GM12878 (cell line): ENCODE measurements around the gene ZGLP1. TPM values are rescaled to one million over a fixed set of nuclear protein-coding genes. Genes with fewer than 3 reads are reported as not detected.

Experiments used
- ATAC-seq: fragments of 200-7000 bp; cut with Tn5 transposase; 3 replicates; pipeline ENCODE4 v1.9.1; 2020; ENCODE audit warnings: mild to moderate bottlenecking, moderate library complexity
- BruUV-seq: library from RNA; stranded (reverse); fragments of 400-500 nt; replicated peaks from 2 replicates; lab custom pipeline; 2021; lab: Mats Ljungman, UMichigan
- CTCF ChIA-PET: fragments of 300-600 bp; sonication (Branson Sonifier 250); formaldehyde crosslinking; extraction: SDS; loops from one replicate; lab custom pipeline; 2021; ENCODE audit warnings: inconsistent platforms; lab: Yijun Ruan, JAX
- POLR2A ChIA-PET: fragments of 350-600 bp; formaldehyde crosslinking; extraction: SDS; loops from one replicate; lab custom pipeline; 2021; ENCODE audit warnings: inconsistent platforms; lab: Charles Lee
- RAD21 ChIA-PET: fragments of 300-600 bp; sonication (Branson Sonifier 250); formaldehyde crosslinking; loops from one replicate; lab custom pipeline; 2023; ENCODE audit warnings: antibody characterized with exemption; ENCODE audit not compliant: unreplicated experiment; lab: Charles Lee
- SMC1A ChIA-PET: fragments of 300-600 bp; sonication (Branson Sonifier 250); formaldehyde crosslinking; loops from one replicate; lab custom pipeline; 2023; ENCODE audit not compliant: unreplicated experiment, uncharacterized antibody; lab: Charles Lee
- DNase-seq: peaks from one replicate; pipeline ENCODE4 v3.0.0-alpha.2; 2011; ENCODE audit warnings: low read depth, low spot score
- FAIRE-seq: peaks from 3 replicates; lab custom pipeline; 2011; peaks lifted over from hg19 to GRCh38; lab: Jason Lieb, UNC
- H2AFZ ChIP-seq: 2 replicates; pipeline ENCODE4 v1.6.0; 2011; ENCODE audit warnings: low read depth, low read length, control low read depth; ENCODE audit not compliant: control insufficient read depth
- H3K27ac ChIP-seq: 2 replicates; pipeline ENCODE4 v1.5.1; 2011; ENCODE audit warnings: control low read depth; ENCODE audit not compliant: control insufficient read depth, insufficient read depth
- H3K27me3 ChIP-seq, 2 experiments: replicated peaks in 1 of 2; 2 replicates each; pipeline versions ENCODE4 v1.6.0 to v1.6.1; 2011; ENCODE audit warnings: low read length in 1 of 2; ENCODE audit not compliant: control insufficient read depth in 2 of 2, insufficient read depth in 2 of 2
- H3K36me3 ChIP-seq, 2 experiments: 2 replicates each; pipeline ENCODE4 v1.5.1; 2011; ENCODE audit warnings: low read length in 1 of 2; ENCODE audit not compliant: control insufficient read depth in 2 of 2, insufficient read depth in 2 of 2
- H3K4me1 ChIP-seq: 2 replicates; pipeline ENCODE4 v1.6.1; 2011; ENCODE audit warnings: mild to moderate bottlenecking, low read length, moderate library complexity, mixed read lengths; ENCODE audit not compliant: control insufficient read depth, insufficient read depth
- H3K4me2 ChIP-seq: 2 replicates; pipeline ENCODE4 v1.6.0; 2011; ENCODE audit warnings: control low read depth; ENCODE audit not compliant: control insufficient read depth, insufficient read depth
- H3K4me3 ChIP-seq: fragments of 200-600 bp; sonication (generic); 2 replicates; pipeline ENCODE4 v1.5.1; 2016
- H3K79me2 ChIP-seq: 2 replicates; pipeline ENCODE4 v1.6.0; 2011; ENCODE audit warnings: low read length; ENCODE audit not compliant: control insufficient read depth, insufficient read depth
- H3K9ac ChIP-seq: 2 replicates; pipeline ENCODE4 v1.8.0; 2011; ENCODE audit warnings: low read length, control low read depth, mixed read lengths; ENCODE audit not compliant: control insufficient read depth, insufficient read depth
- H3K9me3 ChIP-seq: replicated peaks from 3 replicates; pipeline ENCODE4 v1.5.1; 2011; ENCODE audit warnings: mild to moderate bottlenecking, low read length; ENCODE audit not compliant: control insufficient read depth, insufficient read depth
- H4K20me1 ChIP-seq: 2 replicates; pipeline ENCODE4 v1.6.0; 2011; ENCODE audit not compliant: control insufficient read depth, insufficient read depth
- BACH1 ChIP-seq: fragments of 450-650 bp; IDR thresholded peaks from 2 replicates; pipeline ENCODE4 v1.6.1; 2017; ENCODE audit warnings: mild to moderate bottlenecking, borderline replicate concordance
- ETV6 ChIP-seq, 2 experiments: fragments of 450-650 bp in 1 of 2; IDR thresholded peaks in 1 of 2; conservative IDR thresholded peaks in 1 of 2; 2 replicates each; pipeline ENCODE4 v1.6.1; 2014; ENCODE audit warnings: antibody characterized with exemption in 1 of 2, borderline replicate concordance in 1 of 2, low read depth in 1 of 2, mild to moderate bottlenecking in 1 of 2, moderate library complexity in 1 of 2
- EZH2 ChIP-seq: IDR thresholded peaks from 2 replicates; pipeline ENCODE4 v1.6.1; 2012; ENCODE audit warnings: low read depth, mild to moderate bottlenecking, control low read depth, inconsistent platforms, low read length, borderline replicate concordance; ENCODE audit not compliant: control insufficient read depth
- MTA2 ChIP-seq: fragments of 450-650 bp; IDR thresholded peaks from 2 replicates; pipeline ENCODE4 v1.6.1; 2016; ENCODE audit warnings: low read depth, mild to moderate bottlenecking, moderate library complexity
- MYB ChIP-seq: fragments of 150-350 bp; IDR thresholded peaks from 2 replicates; pipeline ENCODE4 v1.6.1; 2014; ENCODE audit warnings: mild to moderate bottlenecking, low read depth, low read length, borderline replicate concordance
- NRF1 ChIP-seq: conservative IDR thresholded peaks from 2 replicates; pipeline ENCODE4 v1.6.1; 2011; ENCODE audit warnings: mild to moderate bottlenecking, low read depth, low read length, improper control_type of control experiment
- POU2F2 ChIP-seq: IDR thresholded peaks from 3 replicates; pipeline ENCODE4 v1.6.1; 2011; ENCODE audit warnings: low read depth, mild to moderate bottlenecking, low read length, borderline replicate concordance
- RFX5 ChIP-seq: IDR thresholded peaks from 2 replicates; pipeline ENCODE4 v1.6.1; 2011; ENCODE audit warnings: low read depth, low read length, improper control_type of control experiment
- SREBF1 ChIP-seq: IDR thresholded peaks from 2 replicates; pipeline ENCODE4 v1.6.1; 2012; ENCODE audit warnings: mild to moderate bottlenecking, low read length
- STAT1 ChIP-seq: fragments of 450-650 bp; conservative IDR thresholded peaks from 2 replicates; pipeline ENCODE4 v1.6.1; 2014; ENCODE audit warnings: antibody characterized with exemption, mild to moderate bottlenecking
- ZBED1 ChIP-seq: IDR thresholded peaks from 2 replicates; pipeline ENCODE4 v1.6.1; 2016; ENCODE audit warnings: borderline replicate concordance
- ZNF622 ChIP-seq: fragments of 450-650 bp; IDR thresholded peaks from 2 replicates; pipeline ENCODE4 v1.6.1; 2017; ENCODE audit warnings: mild to moderate bottlenecking, inconsistent platforms
- WGBS: methylation state at CpG from one replicate; pipeline ENCODE4 v1.1.6; 2016; ENCODE audit warnings: low lambda C conversion rate; ENCODE audit not compliant: insufficient replicate concordance, insufficient coverage; ENCODE audit errors: missing lambda C conversion rate; 5-methylcytosine and 5-hydroxymethylcytosine counted together
- in situ Hi-C: fragments of 300-500 bp; cut with MboI; formaldehyde crosslinking; loops from 9 replicates; pipeline ENCODE4 v1.14.3; 2018; ENCODE audit warnings: mixed read lengths
- intact Hi-C: fragments of 100-400 bp; cut with micrococcal nuclease; formaldehyde crosslinking; loops from one replicate; pipeline ENCODE4 v1.14.2; 2022; ENCODE audit not compliant: unreplicated experiment
- polyA plus RNA-seq, 11 experiments: library from polyadenylated mRNA; depleted of rRNA in 4 of 11; unstranded in 6 of 11; stranded (reverse) in 5 of 11; fragments of >200 nt; fragmentation: Nextera tagmentation in 4 of 11; fragmentation: Illumina TruSeq in 1 of 11; extraction: Ambion mirVana in 4 of 11; extraction: Trizol in 1 of 11; gene quantifications; 1 replicate in 1 of 11; 2 replicates in 10 of 11; pipeline versions ENCODE4 v1.2.1 to v1.2.3, GENCODE V29; 2011 to 2016; ENCODE audit warnings: inconsistent platforms in 2 of 11, missing spikeins in 2 of 11, low read depth in 1 of 11
- total RNA-seq, 4 experiments: library from RNA; depleted of rRNA in 3 of 4; stranded (reverse); fragments of >200 nt in 3 of 4; fragmentation: Illumina TruSeq in 1 of 4; extraction: Trizol in 1 of 4; gene quantifications; 2 replicates each; pipeline versions ENCODE4 v1.2.1 to v1.2.3, GENCODE V29; 2013 to 2021
- TF ChIP-seq, protein P1 (sequence below): fragments of 450-650 bp; IDR thresholded peaks from 2 replicates; pipeline ENCODE4 v1.6.1; 2016; ENCODE audit warnings: mild to moderate bottlenecking, moderate library complexity, borderline replicate concordance
- TF ChIP-seq, protein P2 (sequence below): fragments of 450-650 bp; IDR thresholded peaks from 2 replicates; pipeline ENCODE4 v1.6.1; 2018; ENCODE audit warnings: borderline replicate concordance, mild to moderate bottlenecking; ENCODE audit not compliant: partially characterized antibody

Gene ZGLP1
- total and polyA plus RNA-seq, 10 of the 15 experiments (the other 5 are each of a cell fraction or from before 2014, with no cell fraction given), result 0.29 to 5.6 (median 1.3) TPM

DNA sequence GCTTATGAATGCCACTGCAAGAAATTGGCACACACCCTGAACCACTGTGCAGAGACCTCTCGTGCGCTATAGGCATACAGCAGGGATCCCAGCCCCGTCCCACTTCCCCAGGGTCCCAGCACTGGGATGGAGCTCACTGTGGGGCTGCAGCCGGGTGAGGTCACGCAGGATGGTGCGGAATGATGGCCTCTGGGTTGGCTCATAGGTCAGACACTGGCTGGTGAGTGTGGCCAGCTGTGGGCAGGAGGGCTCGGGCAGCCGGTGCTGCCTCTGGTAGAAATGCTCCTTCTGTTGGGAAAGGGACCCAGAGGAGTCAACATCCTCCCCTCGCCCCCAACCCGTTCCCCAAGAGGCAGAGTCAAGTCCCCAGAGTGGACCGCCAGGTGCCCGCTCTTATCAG is 46.8 kb upstream of the ZGLP1 start:
- ChIA-PET CTCF (no interaction called here), RAD21 (no interaction called here), SMC1A (no interaction called here), POLR2A (no interaction called here)
- DNase-seq (no peak), FAIRE-seq (no peak), ATAC-seq (no peak)
- intact Hi-C loops, result no loop called here
- Histone ChIP-seq H3K9me3 (no peaks in the 10 kb centered on the region; the same call in 2 of the 3 replicates), H3K4me2 (no peak overlapping the region), H3K9ac (no peak overlapping the region), H3K27me3 (no peaks in the 10 kb centered on the region), H2AFZ (no peak overlapping the region), H3K36me3 (peaks cover 18 to 40% of the 10 kb centered on the region in 2 experiments; a peak in 3 of 4 replicates), H3K4me1 (no peaks in the 10 kb centered on the region), H3K79me2 (no peaks in the 10 kb centered on the region), H3K4me3 (no peak overlapping the region)
- 98% methylated on average over 11 of the region's 12 CpGs for WGBS
- BruUV-seq, result no TSS peak
- in situ Hi-C loops, result no loop called here
- TF ChIP-seq POU2F2, result no peak
- no peak for TF ChIP-seq MTA2
- no peak for TF ChIP-seq STAT1
- no peak for TF ChIP-seq ZBED1
- TF ChIP-seq RFX5, result no peak
- TF ChIP-seq, protein P1, sequence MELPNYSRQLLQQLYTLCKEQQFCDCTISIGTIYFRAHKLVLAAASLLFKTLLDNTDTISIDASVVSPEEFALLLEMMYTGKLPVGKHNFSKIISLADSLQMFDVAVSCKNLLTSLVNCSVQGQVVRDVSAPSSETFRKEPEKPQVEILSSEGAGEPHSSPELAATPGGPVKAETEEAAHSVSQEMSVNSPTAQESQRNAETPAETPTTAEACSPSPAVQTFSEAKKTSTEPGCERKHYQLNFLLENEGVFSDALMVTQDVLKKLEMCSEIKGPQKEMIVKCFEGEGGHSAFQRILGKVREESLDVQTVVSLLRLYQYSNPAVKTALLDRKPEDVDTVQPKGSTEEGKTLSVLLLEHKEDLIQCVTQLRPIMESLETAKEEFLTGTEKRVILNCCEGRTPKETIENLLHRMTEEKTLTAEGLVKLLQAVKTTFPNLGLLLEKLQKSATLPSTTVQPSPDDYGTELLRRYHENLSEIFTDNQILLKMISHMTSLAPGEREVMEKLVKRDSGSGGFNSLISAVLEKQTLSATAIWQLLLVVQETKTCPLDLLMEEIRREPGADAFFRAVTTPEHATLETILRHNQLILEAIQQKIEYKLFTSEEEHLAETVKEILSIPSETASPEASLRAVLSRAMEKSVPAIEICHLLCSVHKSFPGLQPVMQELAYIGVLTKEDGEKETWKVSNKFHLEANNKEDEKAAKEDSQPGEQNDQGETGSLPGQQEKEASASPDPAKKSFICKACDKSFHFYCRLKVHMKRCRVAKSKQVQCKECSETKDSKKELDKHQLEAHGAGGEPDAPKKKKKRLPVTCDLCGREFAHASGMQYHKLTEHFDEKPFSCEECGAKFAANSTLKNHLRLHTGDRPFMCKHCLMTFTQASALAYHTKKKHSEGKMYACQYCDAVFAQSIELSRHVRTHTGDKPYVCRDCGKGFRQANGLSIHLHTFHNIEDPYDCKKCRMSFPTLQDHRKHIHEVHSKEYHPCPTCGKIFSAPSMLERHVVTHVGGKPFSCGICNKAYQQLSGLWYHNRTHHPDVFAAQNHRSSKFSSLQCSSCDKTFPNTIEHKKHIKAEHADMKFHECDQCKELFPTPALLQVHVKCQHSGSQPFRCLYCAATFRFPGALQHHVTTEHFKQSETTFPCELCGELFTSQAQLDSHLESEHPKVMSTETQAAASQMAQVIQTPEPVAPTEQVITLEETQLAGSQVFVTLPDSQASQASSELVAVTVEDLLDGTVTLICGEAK, result no peak
- no peak for TF ChIP-seq SREBF1
- TF ChIP-seq EZH2, result no peak
- no peak for TF ChIP-seq MYB
- TF ChIP-seq ETV6 (conservative IDR thresholded peaks at IDR 0.05 in 1 of 2, IDR thresholded peaks at IDR 0.05 in 1 of 2; ENCODE audit: borderline replicate concordance in 1 of 2, low read depth in 1 of 2), result no peak
- TF ChIP-seq ZNF622, result no peak
- TF ChIP-seq, protein P2, sequence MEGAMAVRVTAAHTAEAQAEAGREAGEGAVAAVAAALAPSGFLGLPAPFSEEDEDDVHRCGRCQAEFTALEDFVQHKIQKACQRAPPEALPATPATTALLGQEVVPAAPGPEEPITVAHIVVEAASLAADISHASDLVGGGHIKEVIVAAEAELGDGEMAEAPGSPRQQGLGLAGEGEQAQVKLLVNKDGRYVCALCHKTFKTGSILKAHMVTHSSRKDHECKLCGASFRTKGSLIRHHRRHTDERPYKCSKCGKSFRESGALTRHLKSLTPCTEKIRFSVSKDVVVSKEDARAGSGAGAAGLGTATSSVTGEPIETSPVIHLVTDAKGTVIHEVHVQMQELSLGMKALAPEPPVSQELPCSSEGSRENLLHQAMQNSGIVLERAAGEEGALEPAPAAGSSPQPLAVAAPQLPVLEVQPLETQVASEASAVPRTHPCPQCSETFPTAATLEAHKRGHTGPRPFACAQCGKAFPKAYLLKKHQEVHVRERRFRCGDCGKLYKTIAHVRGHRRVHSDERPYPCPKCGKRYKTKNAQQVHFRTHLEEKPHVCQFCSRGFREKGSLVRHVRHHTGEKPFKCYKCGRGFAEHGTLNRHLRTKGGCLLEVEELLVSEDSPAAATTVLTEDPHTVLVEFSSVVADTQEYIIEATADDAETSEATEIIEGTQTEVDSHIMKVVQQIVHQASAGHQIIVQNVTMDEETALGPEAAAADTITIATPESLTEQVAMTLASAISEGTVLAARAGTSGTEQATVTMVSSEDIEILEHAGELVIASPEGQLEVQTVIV, result no peak
- no peak for TF ChIP-seq NRF1
- no peak for TF ChIP-seq BACH1
- TF ChIP-seq, all 136 proteins: peak for 0
- H3K27ac ChIP-seq, result no peak overlapping the region
- H4K20me1 ChIP-seq, result peaks cover 2% of the 10 kb centered on the region; the same call in 1 of the 2 replicates
